Measurements from ENCODE around the gene DEDD2.
A peak's percentile ranks its signal among the peaks of the same experiment; 100 is the strongest.

DEDD2 gene

GRCh38 chr19:42248270-42249148 is 31.0 kb upstream of the DEDD2 start:
- DNase-seq (ENCODE audit: low read depth in 3 of 3), result no peak

- DNase-seq (ENCODE audit: low read depth in 3 of 3), result no peak
These were observed 30.2 kb upstream of the DEDD2 start for GRCh38 chr19:42247640-42248199.

- DNase-seq (ENCODE audit: low read depth in 3 of 3), result no peak
These were observed 29.6 kb upstream of the DEDD2 start for GRCh38 chr19:42246922-42247639.

GRCh38 chr19:42246143-42246921 is 28.9 kb upstream of the DEDD2 start:
- DNase-seq (ENCODE audit: low read depth in 3 of 3), result no peak

- DNase-seq (ENCODE audit: low read depth in 3 of 3), result no peak
These were observed 27.8 kb upstream of the DEDD2 start for GRCh38 chr19:42245231-42245630.

GRCh38 chr19:42244347-42245220 is 27.1 kb upstream of the DEDD2 start:
- peak; percentile 75 to 87 (median 85) for DNase-seq (ENCODE audit: low read depth in 3 of 3)

- peak; percentile 88 to 95 (median 93) for DNase-seq (ENCODE audit: low read depth in 3 of 3)
These were observed 25.3 kb upstream of the DEDD2 start, which contains the start of gene GSK3A for GRCh38 chr19:42242512-42243409. GSK3A (minus strand) TSS chr19:42242602; CDS start chr19:42242465, 137 bp downstream.

- DNase-seq (ENCODE audit: low read depth in 3 of 3), result no peak
These were observed 24.6 kb upstream of the DEDD2 start for GRCh38 chr19:42242069-42242511.

GRCh38 chr19:42241279-42241678 is 23.8 kb upstream of the DEDD2 start:
- no peak for DNase-seq (ENCODE audit: low read depth in 3 of 3)

GRCh38 chr19:42239544-42240220 is 22.2 kb upstream of the DEDD2 start:
- DNase-seq (ENCODE audit: low read depth in 3 of 3), result no peak

- DNase-seq (ENCODE audit: low read depth in 3 of 3), result no peak
These were observed 17.7 kb upstream of the DEDD2 start for GRCh38 chr19:42235181-42235580.

- no peak for DNase-seq (ENCODE audit: low read depth in 3 of 3)
These were observed 16.9 kb upstream of the DEDD2 start for GRCh38 chr19:42234364-42234763.

- DNase-seq (ENCODE audit: low read depth in 3 of 3), result no peak
These were observed 16.3 kb upstream of the DEDD2 start for GRCh38 chr19:42233678-42234292.

- DNase-seq (ENCODE audit: low read depth in 3 of 3), result no peak
These were observed 15.6 kb upstream of the DEDD2 start for GRCh38 chr19:42233106-42233505.

GRCh38 chr19:42232435-42232834 is 15.0 kb upstream of the DEDD2 start:
- no peak for DNase-seq (ENCODE audit: low read depth in 3 of 3)

GRCh38 chr19:42230571-42230970 is 13.1 kb upstream of the DEDD2 start:
- DNase-seq (ENCODE audit: low read depth in 3 of 3), result no peak

GRCh38 chr19:42229855-42230351 is 12.4 kb upstream of the DEDD2 start:
- DNase-seq (ENCODE audit: low read depth in 3 of 3), result no peak

- DNase-seq (ENCODE audit: low read depth in 3 of 3), result no peak
These were observed 11.9 kb upstream of the DEDD2 start for GRCh38 chr19:42229301-42229854.
